Mesothelial cell of epicardium (in vitro differentiated cells): ENCODE data around the gene NAGPA. TPM values are rescaled to one million over a fixed set of nuclear protein-coding genes. Genes with fewer than 3 reads are reported as not detected.

ENCODE experiments used
- DNase-seq, 2 experiments: peaks; one replicate each; pipeline ENCODE4 v3.0.0; 2021; ENCODE audit warnings: low spot score in 2 of 2; ENCODE audit not compliant: unreplicated experiment in 2 of 2
- H3K27ac Mint-ChIP-seq: 2 replicates; pipeline ENCODE4 v1.8.0; 2021; ENCODE audit warnings: mixed read lengths
- H3K27me3 Mint-ChIP-seq: 2 replicates; pipeline ENCODE4 v1.8.0; 2021; ENCODE audit warnings: low read depth, mixed read lengths
- H3K36me3 Mint-ChIP-seq: 2 replicates; pipeline ENCODE4 v1.8.0; 2021; ENCODE audit warnings: mixed read lengths
- H3K4me1 Mint-ChIP-seq: 2 replicates; pipeline ENCODE4 v1.8.0; 2021; ENCODE audit warnings: mixed read lengths
- H3K4me3 Mint-ChIP-seq: 2 replicates; pipeline ENCODE4 v1.8.0; 2021; ENCODE audit warnings: mild to moderate bottlenecking, moderate library complexity, mixed read lengths
- H3K9me3 Mint-ChIP-seq: 2 replicates; pipeline ENCODE4 v1.8.0; 2021; ENCODE audit warnings: mixed read lengths
- CTCF ChIP-seq: fragments of 200-600 bp; sonication (generic); IDR thresholded peaks from one replicate; pipeline ENCODE4 v1.5.0; 2021; ENCODE audit warnings: antibody characterized with exemption; ENCODE audit not compliant: unreplicated experiment
- total RNA-seq: library from RNA; stranded (reverse); gene quantifications from 3 replicates; pipeline ENCODE4 v1.2.1, GENCODE V29; 2021

The NAGPA gene
- total RNA-seq, 1 donor from 2014 or later, result 12.6 TPM

DNA sequence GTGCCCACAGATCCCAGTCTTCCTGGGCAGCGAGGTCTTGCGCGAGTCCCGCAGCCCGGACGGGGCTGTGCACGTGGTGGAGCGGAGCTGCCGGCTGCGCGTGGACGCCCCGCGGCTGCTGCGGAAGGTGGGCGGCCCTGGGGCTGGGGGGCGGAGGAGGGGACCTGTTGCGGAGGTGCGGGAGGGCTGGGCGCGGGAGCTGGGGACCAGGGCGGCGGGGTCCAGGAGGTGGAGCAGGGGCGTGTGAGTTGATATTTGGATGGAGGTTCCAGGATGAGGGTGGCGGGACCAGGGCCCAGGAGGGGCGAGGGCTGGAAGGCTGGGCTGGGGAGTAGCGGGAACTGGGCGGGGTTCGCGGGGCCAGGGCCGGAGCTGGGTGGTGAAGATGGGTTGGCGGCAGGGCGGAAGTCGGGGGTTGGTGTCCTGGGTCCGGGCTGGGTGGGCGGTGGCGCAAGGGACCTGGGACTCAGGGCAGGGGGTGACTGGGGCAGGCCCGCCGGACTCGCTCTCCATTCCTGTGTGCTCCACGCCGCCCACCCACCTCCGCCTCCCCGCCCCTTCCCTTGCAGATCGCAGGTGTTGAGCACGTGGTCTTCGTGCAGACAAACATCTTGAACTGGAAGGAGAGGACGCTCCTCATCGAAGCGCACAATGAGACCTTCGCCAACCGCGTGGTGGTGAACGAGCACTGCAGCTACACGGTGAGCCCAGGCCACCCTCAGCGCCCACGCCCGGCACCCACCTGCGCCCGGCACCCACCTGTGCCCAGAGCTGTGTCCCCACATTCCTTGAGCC is 46.0 kb downstream of the NAGPA start:
- no peak for DNase-seq
- H3K4me3 Mint-ChIP-seq, result no peak overlapping the region
- peaks cover 64% of the 10 kb centered on the region for H3K27me3 Mint-ChIP-seq
- no peaks in the 10 kb centered on the region for H3K4me1 Mint-ChIP-seq
- TF ChIP-seq CTCF, result no peak
- H3K36me3 Mint-ChIP-seq, result peaks cover 2% of the 10 kb centered on the region
- H3K9me3 Mint-ChIP-seq, result peaks cover 6% of the 10 kb centered on the region
- no peak overlapping the region for H3K27ac Mint-ChIP-seq

DNA sequence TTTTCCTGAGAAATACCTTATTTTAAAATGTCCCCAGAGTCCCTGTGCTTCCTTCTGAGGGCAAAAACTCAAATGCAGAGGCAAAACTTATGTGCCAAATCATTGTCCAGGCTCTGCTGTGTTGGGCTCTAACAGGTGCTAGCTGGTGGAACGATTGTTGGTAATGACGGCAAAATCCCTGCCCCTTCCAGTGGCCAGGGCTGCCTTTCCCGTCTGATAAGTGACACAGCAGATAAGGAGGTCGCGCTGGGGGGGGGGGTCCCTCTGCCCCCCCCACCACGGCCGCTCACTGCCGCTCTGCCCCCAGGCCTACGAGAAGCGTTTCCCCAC is 46.5 kb downstream of the NAGPA start:
- no peak for DNase-seq
- H3K4me1 Mint-ChIP-seq, result no peaks in the 10 kb centered on the region
- H3K27me3 Mint-ChIP-seq, result peaks cover 64% of the 10 kb centered on the region
- H3K9me3 Mint-ChIP-seq, result peaks cover 6% of the 10 kb centered on the region
- no peak overlapping the region for H3K27ac Mint-ChIP-seq
- peaks cover 2% of the 10 kb centered on the region for H3K36me3 Mint-ChIP-seq
- no peak for TF ChIP-seq CTCF
- H3K4me3 Mint-ChIP-seq, result peak overlapping the region; percentile 24

DNA sequence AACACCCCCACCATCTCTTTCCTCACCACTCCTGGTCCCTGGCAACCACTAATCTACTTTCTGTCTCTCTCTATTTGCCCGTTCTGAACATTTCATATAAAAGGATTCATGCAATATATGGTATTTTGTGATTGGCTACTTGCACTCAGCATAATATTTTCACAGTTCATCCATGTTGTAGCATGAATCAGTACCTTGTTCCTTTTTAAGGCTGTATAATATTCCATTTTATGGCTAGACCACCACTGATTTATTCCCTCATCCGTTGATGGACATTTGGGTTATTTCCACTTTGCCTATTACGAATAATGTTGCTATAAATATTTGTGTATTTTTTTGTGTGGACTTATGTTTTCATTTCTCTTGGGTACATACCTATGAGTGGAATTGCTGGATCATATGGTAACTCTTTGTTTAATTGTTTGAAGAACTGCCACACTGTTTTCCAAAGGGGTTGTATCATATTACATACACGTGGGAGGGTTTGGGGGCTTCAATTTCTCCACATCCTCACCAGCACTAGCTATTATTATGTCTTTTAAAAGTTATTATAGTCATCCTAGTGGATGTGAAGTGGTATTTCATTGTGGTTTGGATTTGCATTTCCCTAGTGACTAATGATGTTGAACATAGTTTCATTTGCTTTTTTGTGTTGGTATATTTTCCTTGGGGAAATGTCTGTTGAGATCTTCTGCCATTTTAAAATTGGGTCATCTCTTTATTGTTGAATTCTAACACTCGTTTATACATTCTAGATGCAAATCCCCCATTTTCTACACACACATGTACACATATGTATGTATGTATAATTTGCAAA is 49.4 kb downstream of the NAGPA start:
- H3K36me3 Mint-ChIP-seq, result peaks cover 2% of the 10 kb centered on the region
- peaks cover 55% of the 10 kb centered on the region for H3K27me3 Mint-ChIP-seq
- H3K27ac Mint-ChIP-seq, result no peak overlapping the region
- H3K9me3 Mint-ChIP-seq, result peaks cover 6% of the 10 kb centered on the region
- no peak for DNase-seq
- no peaks in the 10 kb centered on the region for H3K4me1 Mint-ChIP-seq
- peak; percentile 29 for TF ChIP-seq CTCF
- no peak overlapping the region for H3K4me3 Mint-ChIP-seq

- peaks cover 2% of the 10 kb centered on the region for H3K36me3 Mint-ChIP-seq
- no peak for DNase-seq
- peaks cover 37% of the 10 kb centered on the region for H3K27me3 Mint-ChIP-seq
- no peaks in the 10 kb centered on the region for H3K4me1 Mint-ChIP-seq
- H3K9me3 Mint-ChIP-seq, result peaks cover 6% of the 10 kb centered on the region
- no peak overlapping the region for H3K4me3 Mint-ChIP-seq
- no peak for TF ChIP-seq CTCF
- no peak overlapping the region for H3K27ac Mint-ChIP-seq
Measured at GRCh38 chr16:4982056-4982867, 51.5 kb downstream of the NAGPA start.

- H3K27ac Mint-ChIP-seq, result no peak overlapping the region
- H3K27me3 Mint-ChIP-seq, result peaks cover 30% of the 10 kb centered on the region
- peaks cover 6% of the 10 kb centered on the region for H3K9me3 Mint-ChIP-seq
- peaks cover 2% of the 10 kb centered on the region for H3K36me3 Mint-ChIP-seq
- no peaks in the 10 kb centered on the region for H3K4me1 Mint-ChIP-seq
- no peak for TF ChIP-seq CTCF
- no peak overlapping the region for H3K4me3 Mint-ChIP-seq
- no peak for DNase-seq
Measured at GRCh38 chr16:4981473-4981872, 52.3 kb downstream of the NAGPA start.
